ENCODE results near the gene TSKS. TPM values are rescaled to one million over a fixed set of nuclear protein-coding genes. Genes with fewer than 3 reads are reported as not detected.

The TSKS gene
- total RNA-seq, 1 experiment from 2014 or later, result 0.76 TPM

GRCh38 chr19:49770529-49770928 is 7.4 kb upstream of the TSKS start:
- ChIA-PET POLR2A (no interaction called here), CTCF (no interaction called here), RAD21 (ENCODE audit: low non-redundant PET in 1 of 2, low total read pairs in 2 of 2, uncharacterized antibody in 2 of 2, unreplicated experiment in 2 of 2) (no interaction called here)
- H3K4me2 ChIP-seq (ENCODE audit: low read length), result no peak overlapping the region
- no peak overlapping the region for H3K4me3 ChIP-seq (replicated peaks in 1 of 2; ENCODE audit: low read depth in 1 of 2, low read length in 2 of 2)
- no TSS peak for BruUV-seq (replicated peaks)
- no peaks in the 10 kb centered on the region for H3K27me3 ChIP-seq (ENCODE audit: insufficient read depth, low read length)
- H4K20me1 ChIP-seq (ENCODE audit: insufficient read depth), result no peaks in the 10 kb centered on the region
- H3K4me1 ChIP-seq (ENCODE audit: control insufficient read depth in 1 of 2, insufficient read depth in 2 of 2, low read length in 2 of 2), result peaks cover 12 to 20% of the 10 kb centered on the region in 2 experiments
- no peaks in the 10 kb centered on the region for H3K9me2 ChIP-seq (ENCODE audit: insufficient read depth)
- no peaks in the 10 kb centered on the region for H3K9me3 ChIP-seq (ENCODE audit: control insufficient read depth in 1 of 2, insufficient read depth in 1 of 2, low read depth in 1 of 2, low read length in 2 of 2)
- H2AFZ ChIP-seq (ENCODE audit: low read depth, low read length, poor library complexity, severe bottlenecking), result no peak overlapping the region
- intact Hi-C loops (cut with micrococcal nuclease), result no loop called here
- no peak overlapping the region for H3K27ac ChIP-seq (ENCODE audit: low read depth, low read length)
- peaks cover 35% of the 10 kb centered on the region for H3K79me2 ChIP-seq (ENCODE audit: insufficient read depth, low read length)
- ATAC-seq (no peak), DNase-seq (ENCODE audit: low read depth, low spot score) (no peak)
- H3K9ac ChIP-seq (ENCODE audit: low read length), result no peak overlapping the region
- H3K36me3 ChIP-seq (ENCODE audit: control insufficient read depth in 1 of 2, insufficient read depth in 2 of 2, low read length in 2 of 2), result no peaks in the 10 kb centered on the region; a peak in 1 of 4 replicates
- no peak for TF ChIP-seq MAX (IDR thresholded peaks at IDR 0.05)
- TF ChIP-seq, protein P1, sequence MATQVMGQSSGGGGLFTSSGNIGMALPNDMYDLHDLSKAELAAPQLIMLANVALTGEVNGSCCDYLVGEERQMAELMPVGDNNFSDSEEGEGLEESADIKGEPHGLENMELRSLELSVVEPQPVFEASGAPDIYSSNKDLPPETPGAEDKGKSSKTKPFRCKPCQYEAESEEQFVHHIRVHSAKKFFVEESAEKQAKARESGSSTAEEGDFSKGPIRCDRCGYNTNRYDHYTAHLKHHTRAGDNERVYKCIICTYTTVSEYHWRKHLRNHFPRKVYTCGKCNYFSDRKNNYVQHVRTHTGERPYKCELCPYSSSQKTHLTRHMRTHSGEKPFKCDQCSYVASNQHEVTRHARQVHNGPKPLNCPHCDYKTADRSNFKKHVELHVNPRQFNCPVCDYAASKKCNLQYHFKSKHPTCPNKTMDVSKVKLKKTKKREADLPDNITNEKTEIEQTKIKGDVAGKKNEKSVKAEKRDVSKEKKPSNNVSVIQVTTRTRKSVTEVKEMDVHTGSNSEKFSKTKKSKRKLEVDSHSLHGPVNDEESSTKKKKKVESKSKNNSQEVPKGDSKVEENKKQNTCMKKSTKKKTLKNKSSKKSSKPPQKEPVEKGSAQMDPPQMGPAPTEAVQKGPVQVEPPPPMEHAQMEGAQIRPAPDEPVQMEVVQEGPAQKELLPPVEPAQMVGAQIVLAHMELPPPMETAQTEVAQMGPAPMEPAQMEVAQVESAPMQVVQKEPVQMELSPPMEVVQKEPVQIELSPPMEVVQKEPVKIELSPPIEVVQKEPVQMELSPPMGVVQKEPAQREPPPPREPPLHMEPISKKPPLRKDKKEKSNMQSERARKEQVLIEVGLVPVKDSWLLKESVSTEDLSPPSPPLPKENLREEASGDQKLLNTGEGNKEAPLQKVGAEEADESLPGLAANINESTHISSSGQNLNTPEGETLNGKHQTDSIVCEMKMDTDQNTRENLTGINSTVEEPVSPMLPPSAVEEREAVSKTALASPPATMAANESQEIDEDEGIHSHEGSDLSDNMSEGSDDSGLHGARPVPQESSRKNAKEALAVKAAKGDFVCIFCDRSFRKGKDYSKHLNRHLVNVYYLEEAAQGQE (IDR thresholded peaks at IDR 0.05; ENCODE audit: low read depth), result no peak
- TF ChIP-seq SP1 (IDR thresholded peaks at IDR 0.05; ENCODE audit: low read depth), result no peak
- TF ChIP-seq ZBTB33 (IDR thresholded peaks at IDR 0.05; ENCODE audit: extremely low read depth, insufficient replicate concordance, low read length), result no peak
- TF ChIP-seq, protein P2, sequence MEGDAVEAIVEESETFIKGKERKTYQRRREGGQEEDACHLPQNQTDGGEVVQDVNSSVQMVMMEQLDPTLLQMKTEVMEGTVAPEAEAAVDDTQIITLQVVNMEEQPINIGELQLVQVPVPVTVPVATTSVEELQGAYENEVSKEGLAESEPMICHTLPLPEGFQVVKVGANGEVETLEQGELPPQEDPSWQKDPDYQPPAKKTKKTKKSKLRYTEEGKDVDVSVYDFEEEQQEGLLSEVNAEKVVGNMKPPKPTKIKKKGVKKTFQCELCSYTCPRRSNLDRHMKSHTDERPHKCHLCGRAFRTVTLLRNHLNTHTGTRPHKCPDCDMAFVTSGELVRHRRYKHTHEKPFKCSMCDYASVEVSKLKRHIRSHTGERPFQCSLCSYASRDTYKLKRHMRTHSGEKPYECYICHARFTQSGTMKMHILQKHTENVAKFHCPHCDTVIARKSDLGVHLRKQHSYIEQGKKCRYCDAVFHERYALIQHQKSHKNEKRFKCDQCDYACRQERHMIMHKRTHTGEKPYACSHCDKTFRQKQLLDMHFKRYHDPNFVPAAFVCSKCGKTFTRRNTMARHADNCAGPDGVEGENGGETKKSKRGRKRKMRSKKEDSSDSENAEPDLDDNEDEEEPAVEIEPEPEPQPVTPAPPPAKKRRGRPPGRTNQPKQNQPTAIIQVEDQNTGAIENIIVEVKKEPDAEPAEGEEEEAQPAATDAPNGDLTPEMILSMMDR (IDR thresholded peaks at IDR 0.05 in 2 of 3, conservative IDR thresholded peaks at IDR 0.05 in 1 of 3; ENCODE audit: borderline replicate concordance in 1 of 3, insufficient read depth in 1 of 3, low read depth in 2 of 3, low read length in 2 of 3), result no peak
- TF ChIP-seq ZNF274 (IDR thresholded peaks at IDR 0.05; ENCODE audit: low read depth, low read length), result no peak
- no peak for TF ChIP-seq EZH2phosphoT487 (IDR thresholded peaks at IDR 0.05; ENCODE audit: borderline replicate concordance)
- no peak for TF ChIP-seq POLR2AphosphoS5 (IDR thresholded peaks at IDR 0.05; ENCODE audit: low read depth, low read length)
- TF ChIP-seq EGR1 (IDR thresholded peaks at IDR 0.05; ENCODE audit: low read depth), result no peak
